Astrocyte of the spinal cord (primary cell): ENCODE measurements around the gene F8.
A peak's percentile ranks its signal among the peaks of the same experiment; 100 is the strongest.

ENCODE experiments used
- DNase-seq: peaks from one replicate; pipeline ENCODE4 v3.0.0; 2011; ENCODE audit warnings: low read depth, low spot score
- H3K4me3 ChIP-seq: 2 replicates; pipeline ENCODE4 v1.5.1; 2011; ENCODE audit warnings: low read depth, mild to moderate bottlenecking, low read length, moderate library complexity
- in situ Hi-C: cut with HindIII; loops from 2 replicates; pipeline ENCODE4 v1.10.0; 2017; ENCODE audit warnings: low sequenced_read_pairs
- TF ChIP-seq, protein P1 (sequence below): IDR thresholded peaks from 2 replicates; pipeline ENCODE4 v1.5.1; 2012; ENCODE audit warnings: low read depth, mild to moderate bottlenecking, low read length, inconsistent platforms

The F8 gene

DNA sequence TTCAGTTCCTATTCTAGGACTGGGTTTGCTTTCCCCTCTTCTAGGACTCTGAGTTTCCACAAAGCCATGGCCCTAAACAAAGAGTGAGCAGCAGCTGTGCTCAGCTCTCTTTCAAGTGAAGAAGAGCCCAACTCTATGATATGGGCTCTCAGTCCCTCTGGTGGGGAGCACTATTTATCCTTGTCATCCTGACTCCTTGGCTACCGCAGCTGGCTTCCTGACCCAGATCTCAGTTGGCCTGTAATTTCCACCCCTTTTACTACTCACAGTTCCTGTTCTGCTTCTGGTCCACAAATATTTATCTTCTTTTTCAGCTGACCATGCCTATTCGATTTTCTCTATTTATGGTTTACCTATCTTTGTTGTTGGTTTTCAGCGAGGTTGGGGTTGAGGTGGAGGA, 33.8 kb downstream of the F8 start:
- TF ChIP-seq, protein P1, sequence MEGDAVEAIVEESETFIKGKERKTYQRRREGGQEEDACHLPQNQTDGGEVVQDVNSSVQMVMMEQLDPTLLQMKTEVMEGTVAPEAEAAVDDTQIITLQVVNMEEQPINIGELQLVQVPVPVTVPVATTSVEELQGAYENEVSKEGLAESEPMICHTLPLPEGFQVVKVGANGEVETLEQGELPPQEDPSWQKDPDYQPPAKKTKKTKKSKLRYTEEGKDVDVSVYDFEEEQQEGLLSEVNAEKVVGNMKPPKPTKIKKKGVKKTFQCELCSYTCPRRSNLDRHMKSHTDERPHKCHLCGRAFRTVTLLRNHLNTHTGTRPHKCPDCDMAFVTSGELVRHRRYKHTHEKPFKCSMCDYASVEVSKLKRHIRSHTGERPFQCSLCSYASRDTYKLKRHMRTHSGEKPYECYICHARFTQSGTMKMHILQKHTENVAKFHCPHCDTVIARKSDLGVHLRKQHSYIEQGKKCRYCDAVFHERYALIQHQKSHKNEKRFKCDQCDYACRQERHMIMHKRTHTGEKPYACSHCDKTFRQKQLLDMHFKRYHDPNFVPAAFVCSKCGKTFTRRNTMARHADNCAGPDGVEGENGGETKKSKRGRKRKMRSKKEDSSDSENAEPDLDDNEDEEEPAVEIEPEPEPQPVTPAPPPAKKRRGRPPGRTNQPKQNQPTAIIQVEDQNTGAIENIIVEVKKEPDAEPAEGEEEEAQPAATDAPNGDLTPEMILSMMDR: no peak
- no peak for DNase-seq
- no peak overlapping the region for H3K4me3 ChIP-seq
- in situ Hi-C loops: no loop called here

DNA sequence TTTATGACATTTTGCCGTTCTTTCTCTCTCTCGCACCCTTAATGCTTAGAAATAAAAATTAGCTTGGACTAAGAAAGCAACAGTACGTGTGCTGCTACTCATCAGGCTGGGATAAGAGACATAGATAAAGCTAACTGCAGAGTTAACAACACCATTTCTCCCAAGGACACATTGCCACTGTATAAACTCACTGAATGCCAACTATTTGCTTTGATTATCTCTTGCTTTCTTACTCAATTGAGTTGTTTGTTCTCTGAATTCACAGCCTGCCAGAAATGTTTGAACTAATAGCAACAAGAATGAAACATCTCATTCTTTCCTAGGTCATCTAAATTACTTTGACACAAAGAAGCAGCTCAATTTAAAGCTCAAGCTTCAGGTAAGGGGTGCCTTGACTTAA, 34.6 kb downstream of the F8 start:
- in situ Hi-C loops: no loop called here
- DNase-seq: no peak
- TF ChIP-seq, protein P1: no peak
- H3K4me3 ChIP-seq: no peak overlapping the region

GRCh38 chrX:154986826-154987575, 35.5 kb downstream of the F8 start:
- no peak overlapping the region for H3K4me3 ChIP-seq
- TF ChIP-seq, protein P1: no peak
- no peak for DNase-seq
- in situ Hi-C loops: no loop called here

- DNase-seq: no peak
- in situ Hi-C loops: no loop called here
- TF ChIP-seq, protein P1: no peak
- H3K4me3 ChIP-seq: peak overlapping the region; percentile 37
These were observed 41.5 kb downstream of the F8 start for GRCh38 chrX:154981116-154981411.

GRCh38 chrX:154980330-154981115, 42.0 kb downstream of the F8 start:
- peak; percentile 61 for DNase-seq
- H3K4me3 ChIP-seq: peak overlapping the region; percentile 37
- TF ChIP-seq, protein P1: peak; percentile 55
- in situ Hi-C loops: no loop called here

- no peak overlapping the region for H3K4me3 ChIP-seq
- no peak for DNase-seq
- TF ChIP-seq, protein P1: no peak
- in situ Hi-C loops: no loop called here
These were observed 42.9 kb downstream of the F8 start for GRCh38 chrX:154979629-154980028.
